GM12878 (cell line): ENCODE measurements around the gene RPL34. TPM values are rescaled to one million over a fixed set of nuclear protein-coding genes. Genes with fewer than 3 reads are reported as not detected.

ENCODE experiments used
- ATAC-seq: fragments of 200-7000 bp; cut with Tn5 transposase; 3 replicates; pipeline ENCODE4 v1.9.1; 2020; ENCODE audit warnings: mild to moderate bottlenecking, moderate library complexity
- BruUV-seq: library from RNA; stranded (reverse); fragments of 400-500 nt; replicated peaks from 2 replicates; lab custom pipeline; 2021; lab: Mats Ljungman, UMichigan
- CTCF ChIA-PET: fragments of 300-600 bp; sonication (Branson Sonifier 250); formaldehyde crosslinking; extraction: SDS; loops from one replicate; lab custom pipeline; 2021; ENCODE audit warnings: inconsistent platforms; lab: Yijun Ruan, JAX
- POLR2A ChIA-PET: fragments of 350-600 bp; formaldehyde crosslinking; extraction: SDS; loops from one replicate; lab custom pipeline; 2021; ENCODE audit warnings: inconsistent platforms; lab: Charles Lee
- RAD21 ChIA-PET: fragments of 300-600 bp; sonication (Branson Sonifier 250); formaldehyde crosslinking; loops from one replicate; lab custom pipeline; 2023; ENCODE audit warnings: antibody characterized with exemption; ENCODE audit not compliant: unreplicated experiment; lab: Charles Lee
- SMC1A ChIA-PET: fragments of 300-600 bp; sonication (Branson Sonifier 250); formaldehyde crosslinking; loops from one replicate; lab custom pipeline; 2023; ENCODE audit not compliant: unreplicated experiment, uncharacterized antibody; lab: Charles Lee
- DNase-seq: peaks from one replicate; pipeline ENCODE4 v3.0.0-alpha.2; 2011; ENCODE audit warnings: low read depth, low spot score
- FAIRE-seq: peaks from 3 replicates; lab custom pipeline; 2011; peaks lifted over from hg19 to GRCh38; lab: Jason Lieb, UNC
- H2AFZ ChIP-seq: 2 replicates; pipeline ENCODE4 v1.6.0; 2011; ENCODE audit warnings: low read depth, low read length, control low read depth; ENCODE audit not compliant: control insufficient read depth
- H3K27ac ChIP-seq: 2 replicates; pipeline ENCODE4 v1.5.1; 2011; ENCODE audit warnings: control low read depth; ENCODE audit not compliant: control insufficient read depth, insufficient read depth
- H3K27me3 ChIP-seq, 2 experiments: replicated peaks in 1 of 2; 2 replicates each; pipeline versions ENCODE4 v1.6.0 to v1.6.1; 2011; ENCODE audit warnings: low read length in 1 of 2; ENCODE audit not compliant: control insufficient read depth in 2 of 2, insufficient read depth in 2 of 2
- H3K36me3 ChIP-seq, 2 experiments: 2 replicates each; pipeline ENCODE4 v1.5.1; 2011; ENCODE audit warnings: low read length in 1 of 2; ENCODE audit not compliant: control insufficient read depth in 2 of 2, insufficient read depth in 2 of 2
- H3K4me1 ChIP-seq: 2 replicates; pipeline ENCODE4 v1.6.1; 2011; ENCODE audit warnings: mild to moderate bottlenecking, low read length, moderate library complexity, mixed read lengths; ENCODE audit not compliant: control insufficient read depth, insufficient read depth
- H3K4me2 ChIP-seq: 2 replicates; pipeline ENCODE4 v1.6.0; 2011; ENCODE audit warnings: control low read depth; ENCODE audit not compliant: control insufficient read depth, insufficient read depth
- H3K4me3 ChIP-seq: fragments of 200-600 bp; sonication (generic); 2 replicates; pipeline ENCODE4 v1.5.1; 2016
- H3K79me2 ChIP-seq: 2 replicates; pipeline ENCODE4 v1.6.0; 2011; ENCODE audit warnings: low read length; ENCODE audit not compliant: control insufficient read depth, insufficient read depth
- H3K9ac ChIP-seq: 2 replicates; pipeline ENCODE4 v1.8.0; 2011; ENCODE audit warnings: low read length, control low read depth, mixed read lengths; ENCODE audit not compliant: control insufficient read depth, insufficient read depth
- H3K9me3 ChIP-seq: replicated peaks from 3 replicates; pipeline ENCODE4 v1.5.1; 2011; ENCODE audit warnings: mild to moderate bottlenecking, low read length; ENCODE audit not compliant: control insufficient read depth, insufficient read depth
- H4K20me1 ChIP-seq: 2 replicates; pipeline ENCODE4 v1.6.0; 2011; ENCODE audit not compliant: control insufficient read depth, insufficient read depth
- FOXM1 ChIP-seq: IDR thresholded peaks from 2 replicates; pipeline ENCODE4 v1.6.1; 2012; ENCODE audit warnings: low read depth, mild to moderate bottlenecking, inconsistent platforms, low read length, moderate library complexity
- GABPA ChIP-seq: IDR thresholded peaks from 2 replicates; pipeline ENCODE4 v1.6.1; 2014; ENCODE audit warnings: antibody characterized with exemption, low read depth, mild to moderate bottlenecking, inconsistent platforms
- POLR2AphosphoS5 ChIP-seq: IDR thresholded peaks from 2 replicates; pipeline ENCODE4 v1.6.1; 2011; ENCODE audit warnings: mild to moderate bottlenecking, low read length, inconsistent platforms
- WGBS: methylation state at CpG from one replicate; pipeline ENCODE4 v1.1.6; 2016; ENCODE audit warnings: low lambda C conversion rate; ENCODE audit not compliant: insufficient replicate concordance, insufficient coverage; ENCODE audit errors: missing lambda C conversion rate; 5-methylcytosine and 5-hydroxymethylcytosine counted together
- in situ Hi-C: fragments of 300-500 bp; cut with MboI; formaldehyde crosslinking; loops from 9 replicates; pipeline ENCODE4 v1.14.3; 2018; ENCODE audit warnings: mixed read lengths
- intact Hi-C: fragments of 100-400 bp; cut with micrococcal nuclease; formaldehyde crosslinking; loops from one replicate; pipeline ENCODE4 v1.14.2; 2022; ENCODE audit not compliant: unreplicated experiment
- polyA plus RNA-seq, 11 experiments: library from polyadenylated mRNA; depleted of rRNA in 4 of 11; unstranded in 6 of 11; stranded (reverse) in 5 of 11; fragments of >200 nt; fragmentation: Nextera tagmentation in 4 of 11; fragmentation: Illumina TruSeq in 1 of 11; extraction: Ambion mirVana in 4 of 11; extraction: Trizol in 1 of 11; gene quantifications; 1 replicate in 1 of 11; 2 replicates in 10 of 11; pipeline versions ENCODE4 v1.2.1 to v1.2.3, GENCODE V29; 2011 to 2016; ENCODE audit warnings: inconsistent platforms in 2 of 11, missing spikeins in 2 of 11, low read depth in 1 of 11
- total RNA-seq, 4 experiments: library from RNA; depleted of rRNA in 3 of 4; stranded (reverse); fragments of >200 nt in 3 of 4; fragmentation: Illumina TruSeq in 1 of 4; extraction: Trizol in 1 of 4; gene quantifications; 2 replicates each; pipeline versions ENCODE4 v1.2.1 to v1.2.3, GENCODE V29; 2013 to 2021

The RPL34 gene
- total and polyA plus RNA-seq, 10 of the 15 experiments (the other 5 are each of a cell fraction or from before 2014, with no cell fraction given), result 1,792 to 6,697 (median 2,464) TPM

GRCh38 chr4:108624263-108625056 is 4.1 kb downstream of the RPL34 start:
- in situ Hi-C loops, result no loop called here
- no peak overlapping the region for H3K27ac ChIP-seq
- POLR2A ChIA-PET, result interaction anchor here (1.3 to 1.5 kb wide), 2 partner anchors 8 to 15 kb away, joined by 3 read pairs; no protein-coding TSS in a partner anchor
- 52% methylated on average over 2 of the region's 2 CpGs for WGBS
- no peak for ATAC-seq
- H3K36me3 ChIP-seq, result peaks cover 9 to 50% of the 10 kb centered on the region in 2 experiments
- H3K9me3 ChIP-seq, result no peaks in the 10 kb centered on the region
- peak overlapping the region; percentile 66; the same call in 1 of the 2 replicates for H3K4me2 ChIP-seq
- TF ChIP-seq POLR2AphosphoS5 (peak; percentile 8; the same call in 1 of the 2 replicates), FOXM1 (no peak)
- TF ChIP-seq, all 136 proteins: peak for 1
- H3K79me2 ChIP-seq, result peaks cover 48% of the 10 kb centered on the region
- H3K27me3 ChIP-seq, result no peaks in the 10 kb centered on the region
- no peak overlapping the region for H3K9ac ChIP-seq
- FAIRE-seq (no peak), DNase-seq (no peak)
- H3K4me1 ChIP-seq, result peaks cover 8% of the 10 kb centered on the region; the same call in 1 of the 2 replicates
- ChIA-PET SMC1A (interaction anchor here (1.7 kb wide), 1 partner anchor 22 kb away, joined by 5 read pairs; no protein-coding TSS in a partner anchor), RAD21 (no interaction called here), CTCF (interaction anchor here (1.2 kb wide), 1 partner anchor 21 kb away, joined by 3 read pairs; no protein-coding TSS in a partner anchor)
- H3K4me3 ChIP-seq, result peak overlapping the region; percentile 92; the same call in 1 of the 2 replicates
- intact Hi-C loops, result loop anchor here (5.0 kb wide), 1 partner anchor 1573 kb away; the partner anchor contains the start of gene ELOVL6
- H4K20me1 ChIP-seq, result peaks cover 4% of the 10 kb centered on the region; the same call in 1 of the 2 replicates
- BruUV-seq, result no TSS peak
- H2AFZ ChIP-seq, result no peak overlapping the region

DNA sequence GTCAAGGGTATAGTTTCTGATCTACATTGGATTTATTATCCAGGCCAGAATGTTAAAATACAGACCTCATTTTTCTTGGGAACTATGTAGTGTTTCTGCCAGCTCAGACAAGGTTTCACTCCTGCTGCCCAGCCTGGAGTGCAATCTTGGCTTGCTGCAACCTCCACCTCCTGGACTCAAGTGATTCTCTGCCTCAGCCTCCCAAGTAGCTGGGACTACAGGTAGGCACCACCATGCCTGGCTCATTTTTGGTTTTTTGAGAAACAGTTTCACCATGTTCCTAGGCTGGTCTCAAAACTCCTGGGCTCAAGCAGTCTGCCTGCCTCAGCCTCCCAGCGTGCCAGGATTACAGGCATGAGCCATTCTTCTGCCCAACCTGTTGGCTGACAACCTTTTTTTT is 5.7 kb downstream of the RPL34 start:
- in situ Hi-C loops (no loop called here), intact Hi-C loops (no loop called here)
- H3K27ac ChIP-seq, result no peak overlapping the region
- H3K4me2 ChIP-seq, result no peak overlapping the region
- H2AFZ ChIP-seq, result no peak overlapping the region
- SMC1A ChIA-PET, result no interaction called here
- peaks cover 8% of the 10 kb centered on the region; the same call in 1 of the 2 replicates for H3K4me1 ChIP-seq
- CTCF ChIA-PET, result no interaction called here
- H3K9me3 ChIP-seq, result no peaks in the 10 kb centered on the region
- WGBS, result 100% methylated on average over 1 of the region's 1 CpG
- H3K79me2 ChIP-seq, result peaks cover 41% of the 10 kb centered on the region
- POLR2A ChIA-PET, result interaction anchor here (1.3 kb wide), 1 partner anchor 24 kb away, joined by 3 read pairs; no protein-coding TSS in a partner anchor
- BruUV-seq, result no TSS peak
- ATAC-seq, result no peak
- H3K27me3 ChIP-seq, result no peaks in the 10 kb centered on the region
- no peak for DNase-seq
- no peak for FAIRE-seq
- RAD21 ChIA-PET, result no interaction called here
- no peak overlapping the region for H3K4me3 ChIP-seq
- H3K9ac ChIP-seq, result no peak overlapping the region
- TF ChIP-seq GABPA (no peak), POLR2AphosphoS5 (peak; percentile 60)
- peaks cover 4% of the 10 kb centered on the region; the same call in 1 of the 2 replicates for H4K20me1 ChIP-seq
- H3K36me3 ChIP-seq, result peaks cover 9 to 62% of the 10 kb centered on the region in 2 experiments
